ENCODE measurements around the gene USP9X.
"Not testable (repeated sequence)": the region's sequence is repeated elsewhere in the genome, so short reads cannot be mapped to it uniquely, and the experiment has no call there.

Gene USP9X

DNA sequence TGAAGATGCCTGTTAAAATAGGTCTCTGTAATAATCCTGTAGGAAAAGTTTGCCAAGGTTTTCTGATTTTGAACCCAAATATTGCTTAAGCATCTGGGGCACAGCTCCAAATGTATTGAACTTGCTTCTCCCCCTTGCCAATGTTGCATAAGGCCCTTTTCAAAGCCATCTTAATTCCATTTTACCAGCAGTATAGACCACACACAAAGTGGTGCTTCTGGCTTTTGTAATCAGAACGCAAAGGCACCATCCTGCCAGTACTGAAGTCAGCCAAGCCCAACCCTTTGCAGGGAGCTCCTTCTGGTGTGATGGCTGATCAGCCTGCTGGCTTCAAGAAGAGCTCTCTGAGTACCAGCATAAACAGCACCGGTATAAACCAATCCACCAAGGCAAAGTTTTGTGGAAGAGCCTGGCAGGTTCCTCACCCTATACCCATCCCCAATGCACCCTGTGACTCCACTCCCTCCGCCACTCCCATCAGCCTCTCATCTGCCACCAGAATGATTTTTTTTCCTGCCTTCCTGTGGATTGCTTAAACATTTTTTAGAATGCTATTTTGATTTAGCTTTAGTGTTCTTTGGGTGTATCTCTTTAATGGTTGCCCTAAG lies 39.2 kb upstream of the USP9X start:
- no peak overlapping the region for H3K4me3 ChIP-seq (ENCODE audit: low read depth, low read length)
- no peak for DNase-seq (ENCODE audit: low read depth)
- TF ChIP-seq, protein P1, sequence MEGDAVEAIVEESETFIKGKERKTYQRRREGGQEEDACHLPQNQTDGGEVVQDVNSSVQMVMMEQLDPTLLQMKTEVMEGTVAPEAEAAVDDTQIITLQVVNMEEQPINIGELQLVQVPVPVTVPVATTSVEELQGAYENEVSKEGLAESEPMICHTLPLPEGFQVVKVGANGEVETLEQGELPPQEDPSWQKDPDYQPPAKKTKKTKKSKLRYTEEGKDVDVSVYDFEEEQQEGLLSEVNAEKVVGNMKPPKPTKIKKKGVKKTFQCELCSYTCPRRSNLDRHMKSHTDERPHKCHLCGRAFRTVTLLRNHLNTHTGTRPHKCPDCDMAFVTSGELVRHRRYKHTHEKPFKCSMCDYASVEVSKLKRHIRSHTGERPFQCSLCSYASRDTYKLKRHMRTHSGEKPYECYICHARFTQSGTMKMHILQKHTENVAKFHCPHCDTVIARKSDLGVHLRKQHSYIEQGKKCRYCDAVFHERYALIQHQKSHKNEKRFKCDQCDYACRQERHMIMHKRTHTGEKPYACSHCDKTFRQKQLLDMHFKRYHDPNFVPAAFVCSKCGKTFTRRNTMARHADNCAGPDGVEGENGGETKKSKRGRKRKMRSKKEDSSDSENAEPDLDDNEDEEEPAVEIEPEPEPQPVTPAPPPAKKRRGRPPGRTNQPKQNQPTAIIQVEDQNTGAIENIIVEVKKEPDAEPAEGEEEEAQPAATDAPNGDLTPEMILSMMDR (conservative IDR thresholded peaks at IDR 0.05; ENCODE audit: low read depth, low read length) = no peak

GRCh38 chrX:41047878-41048534 lies 37.2 kb upstream of the USP9X start:
- no peak for DNase-seq (ENCODE audit: low read depth)
- TF ChIP-seq, protein P1 (conservative IDR thresholded peaks at IDR 0.05; ENCODE audit: low read depth, low read length) = no peak
- no peak overlapping the region for H3K4me3 ChIP-seq (ENCODE audit: low read depth, low read length)

- TF ChIP-seq, protein P1 (conservative IDR thresholded peaks at IDR 0.05; ENCODE audit: low read depth, low read length) = no peak
- no peak for DNase-seq (ENCODE audit: low read depth)
- no peak overlapping the region for H3K4me3 ChIP-seq (ENCODE audit: low read depth, low read length)
Observed at GRCh38 chrX:41050359-41050758, 34.9 kb upstream of the USP9X start.

DNA sequence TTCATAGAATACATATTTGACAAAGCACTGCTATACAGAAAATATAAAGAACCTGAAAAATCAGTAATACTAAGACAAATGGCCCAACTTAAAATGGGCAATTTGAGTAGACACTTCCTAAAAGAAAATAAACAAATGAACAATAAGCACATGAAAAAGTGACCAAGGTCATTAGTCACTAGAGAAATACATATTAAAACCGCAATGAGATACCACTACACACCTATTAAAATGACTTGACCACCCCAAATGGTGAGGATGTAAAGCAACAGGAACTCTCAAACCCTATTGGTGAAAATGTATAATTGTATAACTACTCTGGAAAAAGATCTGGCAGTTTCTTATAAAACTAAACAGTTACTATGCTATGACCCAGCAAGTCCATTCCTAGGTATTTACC lies 34.0 kb upstream of the USP9X start:
- no peak overlapping the region for H3K4me3 ChIP-seq (ENCODE audit: low read depth, low read length)
- TF ChIP-seq, protein P1 (conservative IDR thresholded peaks at IDR 0.05; ENCODE audit: low read depth, low read length) = no peak
- no peak for DNase-seq (ENCODE audit: low read depth)

DNA sequence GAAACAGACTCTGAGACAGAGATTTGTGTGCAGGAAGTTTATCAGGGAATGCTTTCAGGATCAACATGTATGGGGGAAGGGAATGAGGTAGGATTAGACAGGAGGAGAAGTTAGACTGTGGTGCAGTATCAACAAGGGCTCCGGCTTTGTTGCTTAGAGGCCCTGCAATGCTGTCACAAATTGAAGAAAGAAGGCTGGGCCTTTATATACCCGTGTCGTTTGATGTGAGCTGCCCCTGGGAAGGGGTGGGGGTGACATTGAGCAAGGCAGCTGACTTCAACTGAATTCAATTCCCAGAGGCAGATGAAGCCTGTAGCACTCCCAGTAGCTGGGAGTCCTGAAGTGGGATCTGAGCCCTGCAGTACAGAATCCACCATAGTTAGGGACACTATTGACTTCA lies 29.5 kb upstream of the USP9X start:
- H3K4me3 ChIP-seq (ENCODE audit: low read depth, low read length) = no peak overlapping the region
- TF ChIP-seq, protein P1 (conservative IDR thresholded peaks at IDR 0.05; ENCODE audit: low read depth, low read length) = no peak
- no peak for DNase-seq (ENCODE audit: low read depth)

DNA sequence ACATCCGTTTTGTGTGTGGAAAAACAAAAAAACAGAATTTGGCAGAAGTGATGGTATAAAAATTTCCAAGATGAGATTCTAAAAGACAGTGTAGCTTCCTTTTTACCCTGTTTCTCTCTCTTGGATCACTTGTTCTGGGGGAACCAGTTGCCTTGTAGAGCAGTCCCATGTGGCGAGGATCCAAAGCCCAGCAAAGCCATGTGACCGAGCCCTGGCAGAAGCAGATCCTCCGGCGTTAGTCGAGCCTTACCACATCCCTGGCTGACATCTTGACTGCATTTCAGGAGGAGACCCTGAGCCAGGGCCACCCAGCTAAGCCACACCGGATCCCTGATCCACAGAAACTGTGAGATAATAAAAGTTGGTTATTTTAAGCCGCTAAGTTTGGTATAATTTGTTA lies 22.0 kb upstream of the USP9X start:
- DNase-seq (ENCODE audit: low read depth); H3K4me3 ChIP-seq (ENCODE audit: low read depth, low read length): not testable (repeated sequence)

DNA sequence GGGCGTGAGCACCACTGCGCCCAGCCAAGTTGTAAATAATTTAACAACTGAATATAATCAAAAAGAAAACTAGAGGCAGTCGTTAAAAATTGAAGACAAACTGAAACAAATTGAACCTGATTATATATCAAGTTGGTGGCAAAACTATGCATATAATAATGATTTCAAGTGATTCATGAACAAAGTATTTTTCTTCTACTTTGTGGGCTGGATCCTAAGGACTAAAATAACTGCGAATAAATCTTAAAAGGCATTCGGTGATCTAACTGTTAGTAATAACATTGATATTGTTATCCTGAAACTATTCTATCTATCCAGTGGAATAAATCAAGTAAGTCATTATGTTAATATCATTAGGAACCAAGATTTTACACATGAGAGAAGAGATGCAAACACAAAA lies 21.2 kb upstream of the USP9X start:
- no peak overlapping the region for H3K4me3 ChIP-seq (ENCODE audit: low read depth, low read length)
- TF ChIP-seq, protein P1 (conservative IDR thresholded peaks at IDR 0.05; ENCODE audit: low read depth, low read length) = no peak
- DNase-seq (ENCODE audit: low read depth) = peak; percentile 25
